Choroid plexus epithelial cell (primary cell): Measurements from ENCODE around the gene GATA2.

Source experiments
- DNase-seq: peaks from one replicate; pipeline ENCODE4 v3.0.0-alpha.2; 2010; ENCODE audit warnings: low read depth
- H3K4me3 ChIP-seq: 2 replicates; pipeline ENCODE4 v1.5.1; 2011; ENCODE audit warnings: low read depth, mild to moderate bottlenecking, control low read depth, low read length, moderate library complexity
- CTCF ChIP-seq: conservative IDR thresholded peaks from 2 replicates; pipeline ENCODE4 v1.5.1; 2011; ENCODE audit warnings: low read depth, mild to moderate bottlenecking, control low read depth, inconsistent platforms, low read length, moderate library complexity

GATA2 gene

DNA sequence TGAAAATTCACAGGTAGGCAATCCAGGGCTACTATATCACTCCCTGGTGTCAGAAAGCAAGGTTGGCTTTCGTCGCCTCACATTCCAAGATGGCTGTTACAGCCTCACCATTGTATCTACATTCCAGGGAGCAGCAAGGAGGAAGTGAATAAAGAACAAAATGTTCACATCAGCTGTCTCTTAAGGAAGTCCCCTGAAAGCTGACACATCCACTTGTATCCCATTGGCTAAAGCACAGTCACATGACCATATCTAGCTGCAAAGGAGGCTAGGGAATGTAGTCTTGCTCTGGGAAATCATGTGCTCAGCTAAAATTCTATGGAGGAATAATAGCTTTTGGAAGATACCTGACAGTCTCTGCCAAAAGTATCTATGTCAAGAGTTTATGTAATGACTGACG is 12.8 kb upstream of the GATA2 start:
- no peak for TF ChIP-seq CTCF
- no peak overlapping the region for H3K4me3 ChIP-seq
- DNase-seq, result peak; percentile 16

DNA sequence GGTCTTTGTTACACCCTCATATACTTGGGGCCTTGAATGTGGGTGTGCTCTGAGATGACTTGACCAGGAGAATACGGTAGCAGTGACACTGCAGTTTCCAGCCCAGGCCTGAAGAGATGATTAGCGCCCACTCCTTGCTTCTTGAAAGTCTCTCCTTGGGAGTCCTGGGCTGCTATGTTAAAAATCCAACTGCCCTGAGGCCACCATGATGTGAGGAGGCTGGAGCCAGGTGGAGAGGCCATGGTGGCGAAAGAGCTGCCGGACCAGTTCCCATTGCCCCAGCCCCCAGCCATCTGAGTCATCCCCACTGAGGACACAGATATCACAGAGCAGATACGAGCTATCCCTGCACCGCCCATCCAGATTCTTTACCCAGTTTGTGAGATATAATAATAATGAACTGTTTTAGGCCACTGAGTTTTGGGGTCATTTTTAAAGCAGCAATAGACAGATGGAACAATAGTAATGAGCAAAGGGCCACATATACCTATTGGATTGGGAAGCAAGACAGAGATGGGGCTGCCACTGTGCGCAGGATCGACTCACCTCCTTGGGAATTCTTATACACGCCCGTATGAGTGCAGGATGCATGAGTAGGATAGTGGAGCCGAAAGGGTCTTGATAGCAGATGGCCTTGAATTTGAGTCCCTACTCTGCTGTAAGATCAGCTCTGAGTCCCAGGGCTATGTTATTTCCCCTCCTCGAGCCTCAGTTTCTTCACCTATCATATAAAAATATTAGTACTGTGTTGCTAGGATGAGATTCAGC is 12.1 kb upstream of the GATA2 start:
- H3K4me3 ChIP-seq, result no peak overlapping the region
- DNase-seq, result no peak
- TF ChIP-seq CTCF, result no peak

DNA sequence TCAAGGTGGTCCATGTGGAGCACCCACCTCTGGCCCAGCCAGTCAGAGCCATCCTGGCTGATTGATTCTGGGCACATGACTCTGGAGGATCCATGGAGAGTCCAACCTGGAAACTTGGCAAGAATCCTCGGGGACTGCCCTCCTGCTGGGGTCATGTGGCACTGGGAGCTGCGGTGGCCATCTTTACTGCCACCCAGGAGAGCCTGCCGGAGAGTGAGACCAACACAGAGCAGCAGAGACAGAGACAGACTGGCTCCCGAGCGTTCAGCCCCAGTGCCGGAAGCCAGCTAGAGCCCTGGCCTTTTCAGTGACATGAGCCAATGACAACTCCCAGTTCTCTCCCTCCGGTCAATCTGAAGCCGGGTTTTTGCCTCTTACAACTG is 11.5 kb upstream of the GATA2 start:
- TF ChIP-seq CTCF, result no peak
- H3K4me3 ChIP-seq, result no peak overlapping the region
- no peak for DNase-seq

DNA sequence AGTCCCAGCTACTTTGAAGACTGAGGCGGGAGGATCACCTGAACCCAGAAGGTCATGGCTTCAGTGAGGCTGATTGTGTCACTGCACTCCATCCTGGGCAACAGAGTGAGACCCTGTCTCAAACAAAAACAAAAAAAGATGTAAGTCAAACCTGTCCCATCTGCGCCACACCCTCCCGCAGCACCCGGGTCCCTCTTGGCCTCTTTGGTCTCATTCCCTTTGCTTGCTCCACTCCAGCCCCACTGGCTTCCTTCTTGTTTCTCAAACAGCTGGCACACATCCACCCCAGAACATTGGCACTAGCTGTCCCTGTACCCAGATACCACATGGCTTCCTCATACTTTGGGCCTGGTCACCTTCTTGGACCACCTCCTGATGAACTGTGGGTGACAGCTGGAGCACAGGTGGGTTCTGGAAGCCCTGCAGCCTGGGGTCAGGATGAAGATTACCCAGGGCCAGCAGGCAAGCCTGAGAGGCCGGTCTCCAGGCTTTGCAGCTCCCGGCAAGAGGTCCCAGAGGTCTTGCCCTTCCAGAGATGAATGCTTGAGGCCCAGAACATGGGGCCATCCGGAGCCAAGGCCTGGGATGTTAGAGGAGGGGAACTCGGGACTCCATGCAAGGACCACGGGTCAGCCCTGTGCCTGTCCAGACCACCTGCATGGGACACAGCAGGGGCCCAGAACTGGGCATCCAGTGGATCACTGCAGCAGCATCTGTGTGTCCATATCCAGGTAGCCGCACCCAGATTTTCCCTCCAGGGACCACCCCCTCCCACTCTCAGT is 10.9 kb upstream of the GATA2 start:
- TF ChIP-seq CTCF, result no peak
- no peak for DNase-seq
- H3K4me3 ChIP-seq, result no peak overlapping the region

DNA sequence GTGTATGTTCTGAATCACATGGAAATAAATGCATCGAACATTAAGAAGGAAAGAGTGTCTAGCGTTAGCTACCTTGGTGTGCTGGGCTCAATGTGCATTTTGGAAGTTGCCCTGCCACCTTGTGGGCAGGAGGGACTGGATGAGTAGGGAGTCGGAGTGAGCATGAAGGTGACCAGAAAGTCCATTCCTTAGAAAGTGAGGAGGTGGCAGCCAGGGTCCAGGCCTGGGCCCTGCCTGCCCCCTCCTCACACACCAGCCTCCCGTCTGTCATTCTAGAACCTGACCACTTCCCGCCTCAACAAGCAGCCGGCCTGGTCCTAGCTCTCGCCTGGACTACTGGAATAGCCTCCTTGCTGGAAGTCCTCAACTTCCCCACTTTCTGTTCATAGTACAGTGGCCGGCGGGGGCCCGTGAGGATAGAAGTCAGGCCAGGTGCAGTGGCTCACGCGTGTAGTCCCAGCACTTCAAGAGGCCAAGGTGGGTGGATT is 10.2 kb upstream of the GATA2 start:
- TF ChIP-seq CTCF, result peak; percentile 39
- peak; percentile 17 for DNase-seq
- H3K4me3 ChIP-seq, result no peak overlapping the region

DNA sequence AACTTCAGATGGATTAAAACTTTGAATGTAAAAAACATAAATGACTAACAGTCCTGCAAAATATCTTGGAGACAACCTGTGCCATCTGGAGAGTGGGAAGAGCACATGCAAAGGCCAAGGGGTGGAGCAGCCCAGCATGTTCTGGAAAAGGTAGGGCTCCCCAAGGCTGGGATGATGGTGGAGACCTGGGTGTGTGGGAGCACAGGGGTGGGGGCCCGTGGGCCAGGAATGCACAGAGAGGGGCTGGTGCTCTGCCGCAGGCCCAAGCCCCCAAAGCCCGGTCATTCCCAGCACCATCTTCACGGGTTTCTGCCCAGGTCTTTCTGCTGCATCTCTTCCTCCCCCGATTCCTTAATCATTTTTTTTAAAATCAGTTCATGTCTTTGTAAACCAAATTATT is 9.7 kb upstream of the GATA2 start:
- DNase-seq, result no peak
- TF ChIP-seq CTCF, result no peak
- H3K4me3 ChIP-seq, result no peak overlapping the region
